Measurements from ENCODE around the gene PAQR8. TPM values are rescaled to one million over a fixed set of nuclear protein-coding genes. Genes with fewer than 3 reads are reported as not detected.
A peak's percentile ranks its signal among the peaks of the same experiment; 100 is the strongest.

PAQR8 gene
- total and polyA plus RNA-seq, 2 of the 4 experiments (the other 2 are of a cell fraction): 1.4 to 1.6 TPM

DNA sequence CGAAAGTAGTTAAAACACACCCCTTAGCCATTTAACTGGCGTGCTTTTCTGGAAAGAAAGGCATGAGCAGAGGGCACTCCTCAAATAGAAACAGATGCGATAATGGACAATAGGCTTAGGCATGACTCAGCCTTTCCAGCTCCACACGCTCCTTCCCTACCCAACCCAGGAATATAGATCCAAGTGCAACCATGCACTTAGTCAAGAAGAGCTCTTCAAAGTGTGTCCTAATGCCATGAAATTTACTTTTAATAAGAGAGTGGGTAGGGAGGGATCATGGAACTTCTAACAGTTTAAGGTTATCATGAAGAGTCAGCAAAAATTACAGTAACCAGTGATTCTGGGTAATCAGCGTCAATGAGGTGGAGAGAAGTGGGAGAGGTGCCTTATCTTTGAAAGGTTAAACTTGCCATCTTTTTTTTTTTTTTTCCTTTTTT is 55.7 kb downstream of the PAQR8 start:
- Histone ChIP-seq H2BK5ac (ENCODE audit: low read depth, low read length, poor library complexity, severe bottlenecking) (peak overlapping the region; percentile 82), H3K4me2 (ENCODE audit: low read depth, low read length) (no peak overlapping the region), H3K36me3 (ENCODE audit: control insufficient read depth, insufficient read depth, low read length) (no peaks in the 10 kb centered on the region), H3K18ac (ENCODE audit: low read depth, low read length) (peak overlapping the region; percentile 48; the same call in 1 of the 2 replicates), H3K9me3 (ENCODE audit: control insufficient read depth, insufficient read depth, low read length) (no peaks in the 10 kb centered on the region), H2AK5ac (ENCODE audit: low read depth, low read length) (peak overlapping the region; percentile 59), H3K23ac (ENCODE audit: low read depth, low read length) (peak overlapping the region; percentile 45; the same call in 1 of the 2 replicates), H4K91ac (ENCODE audit: insufficient read depth, low read depth, low read length) (peak overlapping the region; percentile 35), H2AK9ac (replicated peaks; ENCODE audit: low read depth, low read length, poor library complexity) (peak overlapping the region; percentile 82), H2BK15ac (ENCODE audit: low read depth, low read length) (peak overlapping the region; percentile 61), H3K9ac (ENCODE audit: low read depth, low read length) (0 out of 2 replicates have a peak overlapping the region, but pooled peaks have one; percentile 22), H3K27ac (ENCODE audit: insufficient read depth, low read length) (peak overlapping the region; percentile 44; the same call in 1 of the 2 replicates), H3K14ac (replicated peaks; ENCODE audit: low read depth, low read length) (peak overlapping the region; percentile 70), H3K56ac (ENCODE audit: extremely low read depth, insufficient read depth, low read length) (no peak overlapping the region; the same call in 1 of the 2 replicates), H4K20me1 (ENCODE audit: insufficient read depth, low read length) (no peaks in the 10 kb centered on the region), H3K4ac (ENCODE audit: low read depth, low read length) (peak overlapping the region; percentile 77), H3K4me1 (ENCODE audit: control insufficient read depth, insufficient read depth, low read length) (peaks cover 11% of the 10 kb centered on the region), H4K8ac (ENCODE audit: low read depth in 2 of 2, low read length in 2 of 2) (peak overlapping the region in 1 of 2 experiments; percentile 83; a peak in 2 of 4 replicates), H2BK20ac (ENCODE audit: low read depth, low read length) (peak overlapping the region; percentile 96), H4K5ac (ENCODE audit: low read depth, low read length) (peak overlapping the region; percentile 48; the same call in 1 of the 2 replicates), H3K4me3 (ENCODE audit: insufficient read depth, low read depth, low read length) (no peak overlapping the region), H3K27me3 (ENCODE audit: control insufficient read depth, insufficient read depth, low read length) (no peaks in the 10 kb centered on the region), H3K79me1 (ENCODE audit: low read depth in 1 of 2, low read length in 2 of 2) (peaks cover 9 to 26% of the 10 kb centered on the region in 2 experiments; a peak in 3 of 4 replicates), H2BK120ac (ENCODE audit: low read depth, low read length) (peak overlapping the region; percentile 80), H2AFZ (replicated peaks; ENCODE audit: low read length, poor library complexity) (peak overlapping the region; percentile 64), H3K9me1 (ENCODE audit: insufficient read depth, low read length) (peaks cover 13% of the 10 kb centered on the region)
- intact Hi-C loops (cut with micrococcal nuclease): loop anchor here (2.0 kb wide), 1 partner anchor 459 kb away; no protein-coding TSS in a partner anchor
- BruUV-seq (replicated peaks): no TSS peak
- ChIA-PET CTCF (interaction anchor here (0.9 to 2.6 kb wide), 5 partner anchors 10 to 245 kb away, joined by 3 to 23 read pairs (median 4); no protein-coding TSS in a partner anchor), POLR2A (ENCODE audit: unreplicated experiment) (no interaction called here)
- no CpG with 5 or more reads among the region's 5 CpGs for WGBS, 2 experiments (ENCODE audit: extremely low coverage in 2 of 2, insufficient read length in 1 of 2)
- no peak for ATAC-seq (ENCODE audit: low read depth)
- TF ChIP-seq RCOR1 (IDR thresholded peaks at IDR 0.05; ENCODE audit: insufficient replicate concordance, low read length) (no peak), MAFK (IDR thresholded peaks at IDR 0.05; ENCODE audit: low read depth, low read length) (peak; percentile 27; the same call in 1 of the 2 replicates), NFE2L2 (IDR thresholded peaks at IDR 0.05; ENCODE audit: low read depth, low read length) (peak; percentile 76)
- in situ Hi-C loops (cut with MboI; ENCODE audit: low sequenced_read_pairs): loop anchor here (5.0 kb wide), 2 partner anchors 180 to 245 kb away; no protein-coding TSS in a partner anchor
- DNase-seq: peak; percentile 68
- dilution Hi-C loops (cut with HindIII; ENCODE audit: low sequenced_read_pairs, unreplicated experiment): loop anchor here (25.0 kb wide), 1 partner anchor 245 kb away; the partner anchor contains the start of gene TMEM14A
